HG03575 (cell line): ENCODE data around the gene KCNH8.
A peak's percentile ranks its signal among the peaks of the same experiment; 100 is the strongest.

ENCODE experiments used
- ATAC-seq: cut with Tn5 transposase; IDR thresholded peaks from one replicate; pipeline ENCODE4 v1.9.1; 2021; ENCODE audit not compliant: unreplicated experiment, insufficient number of reproducible peaks, low FRiP score; ENCODE audit errors: extremely low read depth

The KCNH8 gene

GRCh38 chr3:19539518-19540392 lies 391.4 kb downstream of the KCNH8 start:
- ATAC-seq: peak; percentile 59

- ATAC-seq: peak; percentile 14
These were observed 392.2 kb downstream of the KCNH8 start for GRCh38 chr3:19540464-19540863.

- ATAC-seq: no peak
These were observed 393.0 kb downstream of the KCNH8 start for GRCh38 chr3:19541284-19541683.

DNA sequence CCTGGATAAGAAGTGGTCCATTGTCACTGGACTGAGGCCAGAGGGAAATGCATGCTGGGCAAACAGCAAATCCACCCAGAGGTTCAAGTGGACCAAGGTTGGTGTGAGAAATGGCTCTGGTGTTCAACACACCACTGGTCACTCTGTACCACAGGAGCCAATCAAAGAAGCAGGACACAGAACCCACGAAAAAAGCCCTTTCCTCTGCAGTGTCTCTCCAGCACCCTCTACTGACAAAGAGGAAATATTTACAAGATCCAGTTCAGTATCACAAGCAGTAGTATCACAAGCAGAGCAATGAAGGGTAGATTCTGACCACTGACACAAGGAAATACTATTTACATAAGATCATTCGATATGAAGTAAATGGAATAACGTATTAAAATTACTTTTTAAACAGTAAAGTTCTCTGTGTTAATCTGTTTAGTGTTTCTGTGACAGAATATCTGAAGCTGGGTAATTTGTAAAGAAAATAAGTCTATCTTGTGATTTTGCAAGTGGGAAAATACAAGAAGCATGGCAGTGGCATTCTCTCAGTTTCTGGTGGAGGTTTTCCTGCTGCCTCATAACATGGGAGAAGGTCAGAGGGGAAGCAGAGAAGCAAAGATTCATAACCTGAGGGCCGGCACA lies 395.0 kb downstream of the KCNH8 start:
- peak; percentile 34 for ATAC-seq

DNA sequence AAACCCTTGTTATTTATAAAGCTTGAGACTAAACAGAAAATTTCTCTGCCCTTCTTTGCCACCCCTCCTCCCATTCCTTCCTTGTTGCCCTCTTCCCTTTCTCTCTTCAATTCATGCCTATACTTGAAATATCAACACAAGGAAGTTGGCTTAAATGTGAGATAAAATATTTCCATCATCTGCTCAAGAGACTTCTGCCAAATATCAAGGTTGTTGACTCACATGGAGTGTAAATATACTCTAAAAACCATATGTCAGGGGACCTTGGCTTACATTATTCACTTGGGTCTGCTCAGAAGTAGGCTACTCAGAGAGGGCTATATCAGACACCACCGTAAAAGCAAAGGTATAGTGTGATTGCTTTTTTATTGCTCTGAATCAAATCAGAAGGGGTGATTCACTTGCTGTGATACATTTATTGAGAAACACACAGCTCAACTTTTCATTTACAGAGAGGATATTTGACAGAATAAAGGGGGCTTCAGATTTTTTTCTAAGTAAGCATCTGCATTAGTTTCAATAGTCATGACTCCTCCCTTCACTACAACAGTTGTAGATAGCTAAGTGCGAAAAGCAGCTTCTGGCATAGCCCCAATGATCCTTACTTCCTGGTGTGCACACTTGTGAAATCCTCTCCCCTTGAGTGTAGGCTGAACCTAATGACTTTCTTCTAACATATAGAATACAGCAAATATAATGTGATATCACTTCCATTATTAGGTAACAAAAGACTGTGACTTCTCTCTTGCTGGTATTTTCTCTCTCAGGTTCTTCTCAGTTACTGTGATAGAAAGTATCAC lies 399.6 kb downstream of the KCNH8 start:
- ATAC-seq: no peak

DNA sequence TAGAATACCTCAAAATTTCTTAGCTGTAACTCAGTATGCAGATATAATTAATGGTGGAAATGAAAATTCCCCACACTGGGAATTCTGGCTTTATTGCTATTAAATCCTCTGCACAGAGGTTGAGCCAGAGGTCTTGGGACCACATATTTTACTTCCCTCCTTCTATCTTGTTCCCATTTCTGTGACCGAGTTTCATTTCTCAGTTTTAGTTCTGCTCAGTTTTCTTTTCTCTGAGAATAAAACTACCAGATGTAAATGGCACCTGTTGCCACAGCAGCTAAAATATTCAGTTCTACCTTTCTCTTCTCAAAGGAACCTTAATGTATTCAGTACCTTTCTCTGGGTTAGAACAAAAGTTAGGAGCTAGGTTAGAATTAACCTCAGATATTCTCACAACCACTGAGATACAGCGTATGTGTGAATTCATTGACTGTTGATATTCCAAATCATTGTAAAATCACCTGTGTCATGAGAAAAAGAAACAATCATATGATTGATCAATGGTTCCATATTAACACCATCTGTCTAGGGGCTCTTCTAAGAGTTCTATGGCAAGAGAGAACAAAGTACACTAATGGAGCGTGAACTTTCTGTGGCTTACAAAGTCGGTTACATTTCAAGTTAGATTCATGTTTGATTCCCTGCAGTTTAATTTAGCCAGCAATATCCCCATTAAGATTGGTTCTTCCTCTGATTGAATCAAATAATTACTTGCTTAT lies 411.6 kb downstream of the KCNH8 start:
- ATAC-seq: peak; percentile 96

DNA sequence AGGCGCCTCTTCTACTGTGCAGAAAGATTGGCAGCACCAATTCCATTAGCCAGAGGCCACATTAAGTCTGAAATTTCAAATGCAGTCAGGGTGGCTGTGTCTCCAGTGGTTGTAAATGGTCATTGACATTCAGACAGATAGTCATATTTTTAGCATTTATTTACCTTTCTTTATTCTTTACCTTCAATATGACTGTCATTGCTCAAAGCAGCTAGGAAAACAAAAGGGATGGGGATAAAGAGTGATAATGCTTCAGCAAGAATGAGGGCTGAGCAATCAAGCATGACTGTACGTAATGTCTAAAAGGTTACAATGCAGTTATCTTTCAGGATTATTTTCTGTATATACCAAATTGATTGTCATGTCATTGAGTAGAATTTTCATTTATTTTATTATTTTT lies 425.3 kb downstream of the KCNH8 start:
- ATAC-seq: no peak

GRCh38 chr3:19574268-19574667 lies 426.0 kb downstream of the KCNH8 start:
- ATAC-seq: no peak

DNA sequence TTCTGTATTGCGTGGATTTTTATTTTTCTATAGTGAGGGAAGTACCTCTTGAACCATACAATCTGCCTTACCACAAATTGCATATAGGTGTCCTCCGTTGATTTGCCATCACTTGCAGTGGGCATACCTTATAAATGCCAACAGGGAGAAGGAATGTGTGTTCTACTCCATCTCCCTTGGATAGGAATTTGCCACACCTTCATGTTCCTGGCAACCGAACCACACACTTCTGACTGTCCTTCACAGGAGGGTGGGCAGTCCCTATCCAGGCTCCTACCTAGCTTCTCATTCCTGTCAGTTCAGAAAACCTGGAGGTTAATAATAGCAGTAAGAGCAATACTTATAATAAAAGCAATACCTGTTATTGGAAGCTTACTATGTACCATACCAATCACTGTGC lies 428.0 kb downstream of the KCNH8 start:
- ATAC-seq: no peak
